Activated CD4-positive, alpha-beta T cell treated with anti-CD3 and anti-CD28 coated beads for 48 hours (primary cell): Measurements from ENCODE around the gene CADM2.
A peak's percentile ranks its signal among the peaks of the same experiment; 100 is the strongest.
"Not testable (repeated sequence)": the region's sequence is repeated elsewhere in the genome, so short reads cannot be mapped to it uniquely, and the experiment has no call there.

Experiments used
- DNase-seq: peaks from one replicate; pipeline ENCODE4 v3.0.0-alpha.2; 2020

Gene CADM2

GRCh38 chr3:84958495-84959469, at the start of gene CADM2:
Gene CADM2 (plus strand): TSS chr3:84958989.
- DNase-seq, result peak; percentile 81

GRCh38 chr3:84918592-84918991, 40.2 kb upstream of the CADM2 start:
- not testable (repeated sequence) for DNase-seq

GRCh38 chr3:84922682-84923081, 36.1 kb upstream of the CADM2 start:
- no peak for DNase-seq

GRCh38 chr3:84925571-84925970, 33.2 kb upstream of the CADM2 start:
- DNase-seq, result no peak

GRCh38 chr3:84943379-84943778, 15.4 kb upstream of the CADM2 start:
- no peak for DNase-seq

GRCh38 chr3:84946240-84946639, 12.5 kb upstream of the CADM2 start:
- no peak for DNase-seq

GRCh38 chr3:84959470-84960271, 882 bp downstream of the CADM2 start:
- no peak for DNase-seq

- no peak for DNase-seq
Measured at GRCh38 chr3:84960581-84960980, 1.8 kb downstream of the CADM2 start.

- DNase-seq, result no peak
Measured at GRCh38 chr3:84961011-84961410, 2.2 kb downstream of the CADM2 start.

- DNase-seq, result no peak
Measured at GRCh38 chr3:84961521-84962255, 2.9 kb downstream of the CADM2 start.

- DNase-seq, result no peak
Measured at GRCh38 chr3:84962415-84962814, 3.6 kb downstream of the CADM2 start.

GRCh38 chr3:84963137-84963536, 4.3 kb downstream of the CADM2 start:
- DNase-seq, result no peak

GRCh38 chr3:84965141-84965540, 6.4 kb downstream of the CADM2 start:
- DNase-seq, result no peak

- DNase-seq, result no peak
Measured at GRCh38 chr3:84967767-84968581, 9.2 kb downstream of the CADM2 start.

GRCh38 chr3:84968701-84969235, 10.0 kb downstream of the CADM2 start:
- no peak for DNase-seq

GRCh38 chr3:84974347-84974746, 15.6 kb downstream of the CADM2 start:
- DNase-seq, result no peak

- DNase-seq, result no peak
Measured at GRCh38 chr3:84977021-84977420, 18.2 kb downstream of the CADM2 start.

- DNase-seq, result no peak
Measured at GRCh38 chr3:84978843-84979242, 20.1 kb downstream of the CADM2 start.

- DNase-seq, result no peak
Measured at GRCh38 chr3:84980011-84980410, 21.2 kb downstream of the CADM2 start.

- no peak for DNase-seq
Measured at GRCh38 chr3:84980456-84980855, 21.7 kb downstream of the CADM2 start.

GRCh38 chr3:84983490-84983889, 24.7 kb downstream of the CADM2 start:
- DNase-seq, result no peak

GRCh38 chr3:84984429-84984828, 25.6 kb downstream of the CADM2 start:
- DNase-seq, result no peak
